Activated CD8-positive, alpha-beta memory T cell treated with anti-CD3 and anti-CD28 coated beads, Interleukin-2, amount 10 ng/mL, durations not matched to agents 7 days and 5 days (primary cell): Measurements from ENCODE around the gene EIF4A3. TPM values are rescaled to one million over a fixed set of nuclear protein-coding genes. Genes with fewer than 3 reads are reported as not detected.

Source experiments
- ATAC-seq: fragments of 150-1000 bp; cut with Tn5 transposase; one replicate; pipeline ENCODE4 v1.10.0; 2021; ENCODE audit warnings: moderate library complexity
- CTCF ChIA-PET: fragments of 350-600 bp; sonication (Branson Sonifier 250); formaldehyde crosslinking; loops from one replicate; lab custom pipeline; 2021; ENCODE audit warnings: antibody characterized with exemption; lab: Charles Lee
- DNase-seq: peaks from one replicate; pipeline ENCODE4 v3.0.0-alpha.2; 2020
- H3K27ac Mint-ChIP-seq: one replicate; pipeline ENCODE4 v1.8.0; 2021; ENCODE audit warnings: mild to moderate bottlenecking, mixed read lengths
- H3K27me3 Mint-ChIP-seq: one replicate; pipeline ENCODE4 v1.8.0; 2021; ENCODE audit warnings: mixed read lengths
- H3K36me3 Mint-ChIP-seq: one replicate; pipeline ENCODE4 v1.8.0; 2021; ENCODE audit warnings: mild to moderate bottlenecking, mixed read lengths
- H3K4me1 Mint-ChIP-seq: one replicate; pipeline ENCODE4 v1.8.0; 2021; ENCODE audit warnings: mixed read lengths
- H3K4me3 Mint-ChIP-seq: one replicate; pipeline ENCODE4 v1.8.0; 2021; ENCODE audit warnings: mild to moderate bottlenecking, moderate library complexity, mixed read lengths
- H3K9me3 Mint-ChIP-seq: one replicate; pipeline ENCODE4 v1.8.0; 2022; ENCODE audit warnings: low read depth, mixed read lengths
- total RNA-seq, 2 experiments: library from RNA; stranded (reverse); gene quantifications; one replicate each; pipeline ENCODE4 v1.2.3, GENCODE V29; 2021

The EIF4A3 gene
- total RNA-seq, 2 experiments from 2014 or later = 145 to 161 TPM

- Mint-ChIP-seq H3K4me1 (peaks cover 14% of the 10 kb centered on the region), H3K36me3 (no peaks in the 10 kb centered on the region), H3K4me3 (no peak overlapping the region), H3K27ac (no peak overlapping the region), H3K9me3 (no peaks in the 10 kb centered on the region), H3K27me3 (no peaks in the 10 kb centered on the region)
- CTCF ChIA-PET = interaction anchor here (1.4 kb wide), 1 partner anchor 99 kb away, joined by 3 read pairs; no protein-coding TSS in a partner anchor
- DNase-seq (no peak), ATAC-seq (no peak)
Observed at GRCh38 chr17:80105762-80106161, 41.2 kb downstream of the EIF4A3 start.

GRCh38 chr17:80104956-80105375, 42.0 kb downstream of the EIF4A3 start:
- Mint-ChIP-seq H3K4me1 (peaks cover 22% of the 10 kb centered on the region), H3K36me3 (no peaks in the 10 kb centered on the region), H3K9me3 (no peaks in the 10 kb centered on the region), H3K4me3 (no peak overlapping the region), H3K27ac (no peak overlapping the region), H3K27me3 (peaks cover 4% of the 10 kb centered on the region)
- ATAC-seq (no peak), DNase-seq (no peak)
- CTCF ChIA-PET = no interaction called here

- H3K9me3 Mint-ChIP-seq = no peaks in the 10 kb centered on the region
- CTCF ChIA-PET = interaction anchor here (1.3 kb wide), 1 partner anchor 155 kb away, joined by 3 read pairs; no protein-coding TSS in a partner anchor
- H3K36me3 Mint-ChIP-seq = no peaks in the 10 kb centered on the region
- H3K4me1 Mint-ChIP-seq = peaks cover 24% of the 10 kb centered on the region
- no peak for DNase-seq
- no peak overlapping the region for H3K27ac Mint-ChIP-seq
- H3K4me3 Mint-ChIP-seq = no peak overlapping the region
- H3K27me3 Mint-ChIP-seq = peaks cover 4% of the 10 kb centered on the region
- no peak for ATAC-seq
Observed at GRCh38 chr17:80104321-80104955, 42.5 kb downstream of the EIF4A3 start.

GRCh38 chr17:80103449-80104085, 43.4 kb downstream of the EIF4A3 start:
- CTCF ChIA-PET = interaction anchor here (1.3 kb wide), 1 partner anchor 156 kb away, joined by 3 read pairs; no protein-coding TSS in a partner anchor
- peaks cover 24% of the 10 kb centered on the region for H3K4me1 Mint-ChIP-seq
- no peaks in the 10 kb centered on the region for H3K9me3 Mint-ChIP-seq
- H3K4me3 Mint-ChIP-seq = peak overlapping the region; percentile 9
- H3K27me3 Mint-ChIP-seq = peaks cover 4% of the 10 kb centered on the region
- no peak overlapping the region for H3K27ac Mint-ChIP-seq
- H3K36me3 Mint-ChIP-seq = no peaks in the 10 kb centered on the region
- no peak for ATAC-seq
- DNase-seq = no peak

- peaks cover 4% of the 10 kb centered on the region for H3K27me3 Mint-ChIP-seq
- DNase-seq (no peak), ATAC-seq (no peak)
- H3K4me1 Mint-ChIP-seq = peaks cover 24% of the 10 kb centered on the region
- peak overlapping the region; percentile 84 for H3K4me3 Mint-ChIP-seq
- no peaks in the 10 kb centered on the region for H3K9me3 Mint-ChIP-seq
- CTCF ChIA-PET = interaction anchor here (1.3 to 3.2 kb wide), 5 partner anchors 11 to 177 kb away, joined by 3 to 45 read pairs (median 5); no protein-coding TSS in a partner anchor
- H3K27ac Mint-ChIP-seq = no peak overlapping the region
- no peaks in the 10 kb centered on the region for H3K36me3 Mint-ChIP-seq
Observed at GRCh38 chr17:80102664-80103448, 44.1 kb downstream of the EIF4A3 start.

- H3K27ac Mint-ChIP-seq = peak overlapping the region; percentile 78
- CTCF ChIA-PET = interaction anchor here (0.6 to 3.2 kb wide), 55 partner anchors 8 to 764 kb away, joined by 3 to 45 read pairs (median 4); partner anchors contain the start of gene EIF4A3
- H3K27me3 Mint-ChIP-seq = peaks cover 4% of the 10 kb centered on the region
- no peak for DNase-seq
- no peaks in the 10 kb centered on the region for H3K36me3 Mint-ChIP-seq
- no peaks in the 10 kb centered on the region for H3K9me3 Mint-ChIP-seq
- H3K4me1 Mint-ChIP-seq = peaks cover 24% of the 10 kb centered on the region
- H3K4me3 Mint-ChIP-seq = peak overlapping the region; percentile 84
- peak; percentile 25 for ATAC-seq
Observed at GRCh38 chr17:80101946-80102663, 44.8 kb downstream of the EIF4A3 start.

DNA sequence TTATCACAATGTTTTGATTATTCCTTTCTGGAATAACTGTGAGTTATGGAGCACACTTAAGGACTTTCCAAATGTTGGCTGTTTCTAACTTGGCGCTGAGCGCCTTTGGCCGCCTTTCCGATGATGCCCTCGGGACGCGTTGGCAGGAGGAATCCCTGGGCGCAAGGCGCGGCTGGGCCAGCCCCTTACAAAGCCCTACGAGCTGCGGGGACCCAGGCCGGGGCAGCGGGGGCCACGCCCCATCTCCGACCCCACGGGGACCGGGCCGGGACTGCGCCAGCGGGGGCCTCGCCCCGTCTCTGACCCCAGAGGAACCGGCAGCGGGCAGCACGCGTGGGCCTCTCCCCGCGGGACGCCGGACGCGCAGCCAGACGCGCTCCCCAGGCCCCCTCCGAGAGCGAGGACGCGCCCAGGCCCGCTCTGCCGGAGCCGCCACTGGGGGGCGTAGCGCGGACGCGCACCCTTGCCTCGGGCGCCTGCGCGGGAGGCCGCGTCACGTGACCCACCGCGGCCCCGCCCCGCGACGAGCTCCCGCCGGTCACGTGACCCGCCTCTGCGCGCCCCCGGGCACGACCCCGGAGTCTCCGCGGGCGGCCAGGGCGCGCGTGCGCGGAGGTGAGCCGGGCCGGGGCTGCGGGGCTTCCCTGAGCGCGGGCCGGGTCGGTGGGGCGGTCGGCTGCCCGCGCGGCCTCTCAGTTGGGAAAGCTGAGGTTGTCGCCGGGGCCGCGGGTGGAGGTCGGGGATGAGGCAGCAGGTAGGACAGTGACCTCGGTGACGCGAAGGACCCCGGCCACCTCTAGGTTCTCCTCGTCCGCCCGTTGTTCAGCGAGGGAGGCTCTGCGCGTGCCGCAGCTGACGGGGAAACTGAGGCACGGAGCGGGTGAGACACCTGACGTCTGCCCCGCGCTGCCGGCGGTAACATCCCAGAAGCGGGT, 45.6 kb downstream of the EIF4A3 start, which contains the start of gene GAA:
Gene GAA (plus strand): TSS at position 571 of the 935 bp plus-strand sequence. CDS start 3,006 bp downstream, outside the sequence.
- Mint-ChIP-seq H3K36me3 (no peaks in the 10 kb centered on the region), H3K27me3 (peaks cover 4% of the 10 kb centered on the region), H3K27ac (peak within 1 kb of the TSS; percentile 78), H3K4me3 (peak within 1 kb of the TSS; percentile 84), H3K4me1 (peaks cover 24% of the 10 kb centered on the region), H3K9me3 (no peaks in the 10 kb centered on the region)
- peak; percentile 92 for ATAC-seq
- CTCF ChIA-PET = interaction anchor here (0.6 to 3.2 kb wide), 55 partner anchors 9 to 765 kb away, joined by 3 to 45 read pairs (median 4); partner anchors contain the start of gene EIF4A3
- DNase-seq = peak; percentile 89

GRCh38 chr17:80100035-80100323, 46.9 kb downstream of the EIF4A3 start:
- no peak for DNase-seq

GRCh38 chr17:80099291-80100034, 47.5 kb downstream of the EIF4A3 start:
- H3K4me1 Mint-ChIP-seq = peaks cover 24% of the 10 kb centered on the region
- no peak for DNase-seq
- ATAC-seq = no peak
- no peaks in the 10 kb centered on the region for H3K36me3 Mint-ChIP-seq
- no peak overlapping the region for H3K27ac Mint-ChIP-seq
- H3K9me3 Mint-ChIP-seq = no peaks in the 10 kb centered on the region
- no peak overlapping the region for H3K4me3 Mint-ChIP-seq
- H3K27me3 Mint-ChIP-seq = peaks cover 4% of the 10 kb centered on the region
- CTCF ChIA-PET = interaction anchor here (0.9 to 3.2 kb wide), 2 partner anchors 16 to 153 kb away, joined by 3 to 45 read pairs; no protein-coding TSS in a partner anchor

More at GRCh38 chr17:80100035-80100323, 46.9 kb downstream of the EIF4A3 start:
- Mint-ChIP-seq H3K4me1 (peaks cover 24% of the 10 kb centered on the region), H3K27me3 (peaks cover 4% of the 10 kb centered on the region), H3K27ac (no peak overlapping the region), H3K9me3 (no peaks in the 10 kb centered on the region), H3K36me3 (no peaks in the 10 kb centered on the region), H3K4me3 (peak overlapping the region; percentile 75)
- CTCF ChIA-PET = interaction anchor here (0.9 to 3.2 kb wide), 5 partner anchors 8 to 152 kb away, joined by 3 to 45 read pairs (median 14); no protein-coding TSS in a partner anchor
- no peak for ATAC-seq

- Mint-ChIP-seq H3K27ac (no peak overlapping the region), H3K27me3 (peaks cover 4% of the 10 kb centered on the region), H3K4me3 (no peak overlapping the region), H3K36me3 (no peaks in the 10 kb centered on the region), H3K4me1 (peaks cover 22% of the 10 kb centered on the region), H3K9me3 (no peaks in the 10 kb centered on the region)
- DNase-seq = peak; percentile 40
- no peak for ATAC-seq
- CTCF ChIA-PET = no interaction called here
Observed at GRCh38 chr17:80097844-80098691, 48.9 kb downstream of the EIF4A3 start.
